H9 (cell line): ENCODE results near the gene MACROD1. TPM values are rescaled to one million over a fixed set of nuclear protein-coding genes. Genes with fewer than 3 reads are reported as not detected.

ENCODE experiments used
- DNase-seq: peaks from one replicate; pipeline ENCODE4 v3.0.0-alpha.2; 2017
- H2AFZ ChIP-seq: one replicate; pipeline ENCODE4 v1.6.1; 2013; ENCODE audit warnings: mild to moderate bottlenecking, low read length, control low read depth, moderate library complexity
- H2AK5ac ChIP-seq: 2 replicates; pipeline ENCODE4 v1.6.1; 2013; ENCODE audit warnings: low read length, control low read depth, mixed read lengths; ENCODE audit not compliant: insufficient read length
- H2BK120ac ChIP-seq: one replicate; pipeline ENCODE4 v1.6.1; 2013; ENCODE audit warnings: low read depth, mild to moderate bottlenecking, low read length, control low read depth, inconsistent platforms; ENCODE audit not compliant: poor library complexity, severe bottlenecking
- H2BK12ac ChIP-seq: 2 replicates; pipeline ENCODE4 v1.6.1; 2013; ENCODE audit warnings: low read length, control low read depth, mixed read lengths, low read depth; ENCODE audit not compliant: insufficient read length
- H2BK15ac ChIP-seq: 2 replicates; pipeline ENCODE4 v1.6.1; 2013; ENCODE audit warnings: low read depth, low read length, control low read depth
- H2BK20ac ChIP-seq: one replicate; pipeline ENCODE4 v1.6.1; 2013; ENCODE audit warnings: low read depth, mild to moderate bottlenecking, low read length, control low read depth, inconsistent platforms; ENCODE audit not compliant: poor library complexity, severe bottlenecking
- H2BK5ac ChIP-seq: 2 replicates; pipeline ENCODE4 v1.6.1; 2013; ENCODE audit warnings: low read length, control low read depth, mixed read lengths; ENCODE audit not compliant: insufficient read length
- H3K14ac ChIP-seq: 2 replicates; pipeline ENCODE4 v1.6.1; 2013; ENCODE audit warnings: low read length, control low read depth; ENCODE audit not compliant: insufficient read depth
- H3K18ac ChIP-seq: 2 replicates; pipeline ENCODE4 v1.6.1; 2013; ENCODE audit warnings: low read depth, mild to moderate bottlenecking, mixed read lengths, low read length, control low read depth; ENCODE audit not compliant: insufficient read length
- H3K23ac ChIP-seq: 2 replicates; pipeline ENCODE4 v1.6.1; 2013; ENCODE audit warnings: low read length, control low read depth, mixed read lengths, low read depth; ENCODE audit not compliant: insufficient read length
- H3K23me2 ChIP-seq: 2 replicates; pipeline ENCODE4 v1.6.1; 2013; ENCODE audit warnings: low read depth, mild to moderate bottlenecking, mixed read lengths, low read length, control low read depth; ENCODE audit not compliant: insufficient read length, poor library complexity, severe bottlenecking
- H3K27ac ChIP-seq: 2 replicates; pipeline ENCODE4 v1.5.1; 2013; ENCODE audit warnings: low read length, control low read depth, mixed read lengths, low read depth; ENCODE audit not compliant: insufficient read length
- H3K27me3 ChIP-seq: 2 replicates; pipeline ENCODE4 v1.6.1; 2013; ENCODE audit warnings: low read length, control low read depth, inconsistent platforms; ENCODE audit not compliant: insufficient read depth
- H3K4ac ChIP-seq: 2 replicates; pipeline ENCODE4 v1.6.1; 2013; ENCODE audit warnings: low read depth, mild to moderate bottlenecking, control low read depth, inconsistent platforms, low read length, moderate library complexity
- H3K4me1 ChIP-seq: 2 replicates; pipeline ENCODE4 v1.6.1; 2013; ENCODE audit warnings: low read length, control low read depth, inconsistent platforms; ENCODE audit not compliant: insufficient read depth
- H3K4me2 ChIP-seq: 2 replicates; pipeline ENCODE4 v1.6.1; 2013; ENCODE audit warnings: low read length, control low read depth, mixed read lengths; ENCODE audit not compliant: insufficient read length, insufficient read depth
- H3K56ac ChIP-seq: 2 replicates; pipeline ENCODE4 v1.6.1; 2013; ENCODE audit warnings: low read depth, mild to moderate bottlenecking, mixed read lengths, low read length, control low read depth; ENCODE audit not compliant: insufficient read length
- H3K79me1 ChIP-seq: 2 replicates; pipeline ENCODE4 v1.6.1; 2013; ENCODE audit warnings: low read depth, mild to moderate bottlenecking, moderate library complexity, low read length, control low read depth, inconsistent platforms; ENCODE audit not compliant: insufficient read depth, poor library complexity, severe bottlenecking
- H3K79me2 ChIP-seq: 2 replicates; pipeline ENCODE4 v1.6.1; 2013; ENCODE audit warnings: low read length, control low read depth, inconsistent platforms; ENCODE audit not compliant: insufficient read depth
- H3K9ac ChIP-seq: 2 replicates; pipeline ENCODE4 v1.6.1; 2013; ENCODE audit warnings: low read length, control low read depth, mixed read lengths; ENCODE audit not compliant: insufficient read length; ENCODE audit errors: extremely low read depth
- H3K9me3 ChIP-seq: one replicate; pipeline ENCODE4 v1.6.1; 2013; ENCODE audit warnings: low read depth, low read length, inconsistent platforms; ENCODE audit not compliant: control insufficient read depth
- H3T11ph ChIP-seq: one replicate; pipeline ENCODE4 v1.6.1; 2013; ENCODE audit warnings: mild to moderate bottlenecking, low read length, control low read depth, inconsistent platforms
- H4K20me1 ChIP-seq: one replicate; pipeline ENCODE4 v1.6.1; 2013; ENCODE audit not compliant: control insufficient read depth, insufficient read length, insufficient read depth
- H4K5ac ChIP-seq: 2 replicates; pipeline ENCODE4 v1.6.1; 2013; ENCODE audit warnings: low read depth, mild to moderate bottlenecking, mixed read lengths, low read length, control low read depth; ENCODE audit not compliant: insufficient read length
- H4K8ac ChIP-seq: replicated peaks from 2 replicates; pipeline ENCODE4 v1.6.1; 2013; ENCODE audit warnings: low read length, control low read depth, mixed read lengths, low read depth; ENCODE audit not compliant: insufficient read length
- H4K91ac ChIP-seq: 2 replicates; pipeline ENCODE4 v1.6.1; 2013; ENCODE audit warnings: low read depth, mild to moderate bottlenecking, moderate library complexity, mixed read lengths, low read length, control low read depth; ENCODE audit not compliant: insufficient read length
- H3K27ac Mint-ChIP-seq, 3 experiments: 2 replicates in 2 of 3; 3 replicates in 1 of 3; pipeline ENCODE4 v1.8.0; 2020 to 2021; ENCODE audit warnings: mixed read lengths in 3 of 3, mild to moderate bottlenecking in 1 of 3, moderate library complexity in 1 of 3
- H3K27me3 Mint-ChIP-seq: 2 replicates; pipeline ENCODE4 v1.8.0; 2021; ENCODE audit warnings: low read depth, mild to moderate bottlenecking, moderate library complexity, mixed read lengths
- H3K36me3 Mint-ChIP-seq, 3 experiments: 2 replicates in 2 of 3; 3 replicates in 1 of 3; pipeline ENCODE4 v1.8.0; 2020 to 2021; ENCODE audit warnings: low read depth in 3 of 3, mixed read lengths in 3 of 3; ENCODE audit not compliant: insufficient read depth in 1 of 3
- H3K4me1 Mint-ChIP-seq, 2 experiments: 2 replicates each; pipeline ENCODE4 v1.8.0; 2020; ENCODE audit warnings: mixed read lengths in 2 of 2
- H3K4me3 Mint-ChIP-seq, 2 experiments: 2 replicates in 1 of 2; 3 replicates in 1 of 2; pipeline ENCODE4 v1.8.0; 2020 to 2021; ENCODE audit warnings: mild to moderate bottlenecking in 2 of 2, mixed read lengths in 2 of 2, moderate library complexity in 1 of 2
- H3K9me3 Mint-ChIP-seq, 2 experiments: 2 replicates in 1 of 2; 3 replicates in 1 of 2; pipeline ENCODE4 v1.8.0; 2020; ENCODE audit warnings: mild to moderate bottlenecking in 2 of 2, mixed read lengths in 2 of 2, moderate library complexity in 1 of 2
- CTCF ChIP-seq: fragments of 200-600 bp; sonication (generic); conservative IDR thresholded peaks from 3 replicates; pipeline ENCODE4 v1.8.0; 2021; ENCODE audit warnings: antibody characterized with exemption, mild to moderate bottlenecking
- WGBS: extraction: QIAGEN DNeasy Blood & Tissue Kit; methylation state at CpG from one replicate; pipeline ENCODE4 v1.1.7; 2013; ENCODE audit warnings: missing lambda C conversion rate, low lambda C conversion rate, mixed read lengths; ENCODE audit not compliant: insufficient read length; ENCODE audit errors: extremely low coverage; 5-methylcytosine and 5-hydroxymethylcytosine counted together
- total RNA-seq: library from RNA; stranded (reverse); gene quantifications from 2 replicates; pipeline ENCODE4 v1.2.1, GENCODE V29; 2021

MACROD1 gene
- total RNA-seq, 1 experiment from 2014 or later = 21.2 TPM

- H3K4me1 ChIP-seq = no peaks in the 10 kb centered on the region
- H3K9me3 Mint-ChIP-seq = no peaks in the 10 kb centered on the region
- peaks cover 0 to 10% (median 5%) of the 10 kb centered on the region in 3 experiments; a peak in 3 of 7 replicates for H3K36me3 Mint-ChIP-seq
- no peak overlapping the region for H4K5ac ChIP-seq
- peaks cover 5% of the 10 kb centered on the region for H3K23me2 ChIP-seq
- no peak overlapping the region for H3K4ac ChIP-seq
- H2BK120ac ChIP-seq = no peak overlapping the region
- no peak for TF ChIP-seq CTCF
- no peaks in the 10 kb centered on the region for H3K79me1 ChIP-seq
- H4K20me1 ChIP-seq = no peaks in the 10 kb centered on the region
- no peak overlapping the region for H3K18ac ChIP-seq
- H3K9ac ChIP-seq = no peak overlapping the region
- no peak overlapping the region for H2AK5ac ChIP-seq
- no peak overlapping the region for H3T11ph ChIP-seq
- DNase-seq = peak; percentile 57
- H3K9me3 ChIP-seq = no peaks in the 10 kb centered on the region
- H4K91ac ChIP-seq = no peak overlapping the region
- no CpG with 5 or more reads among the region's 20 CpGs for WGBS
- H3K4me1 Mint-ChIP-seq = peaks cover 10 to 16% of the 10 kb centered on the region in 2 experiments
- no peak overlapping the region for H3K27ac Mint-ChIP-seq
- peak overlapping the region; percentile 5 for H3K4me2 ChIP-seq
- H2BK12ac ChIP-seq = no peak overlapping the region
- H3K14ac ChIP-seq = no peak overlapping the region
- no peak overlapping the region for H3K27ac ChIP-seq
- no peak overlapping the region for H2BK20ac ChIP-seq
- no peaks in the 10 kb centered on the region for H3K79me2 ChIP-seq
- H3K27me3 Mint-ChIP-seq = peaks cover 18% of the 10 kb centered on the region
- H2AFZ ChIP-seq = no peak overlapping the region
- H2BK5ac ChIP-seq = no peak overlapping the region
- H3K4me3 Mint-ChIP-seq = peak overlapping the region; percentile 61 to 75
- H3K23ac ChIP-seq = no peak overlapping the region
- H3K27me3 ChIP-seq = peaks cover 1% of the 10 kb centered on the region; the same call in 1 of the 2 replicates
- no peak overlapping the region for H3K56ac ChIP-seq
- no peak overlapping the region for H2BK15ac ChIP-seq
- no peak overlapping the region for H4K8ac ChIP-seq
Measured at GRCh38 chr11:64164392-64165312, 1.3 kb downstream of the MACROD1 start.
